Skeletal muscle satellite cell (primary cell): Measurements from ENCODE around the gene MPRIP.
"Not testable (repeated sequence)": the region's sequence is repeated elsewhere in the genome, so short reads cannot be mapped to it uniquely, and the experiment has no call there.

ENCODE experiments used
- H3K27me3 ChIP-seq: 2 replicates; pipeline ENCODE4 v1.7.0; 2013; ENCODE audit warnings: low read length; ENCODE audit not compliant: control insufficient read depth, insufficient read depth
- H3K36me3 ChIP-seq: 2 replicates; pipeline ENCODE4 v1.7.0; 2013; ENCODE audit warnings: mild to moderate bottlenecking, control low read depth, low read length; ENCODE audit not compliant: insufficient read depth
- H3K4me1 ChIP-seq: 2 replicates; pipeline ENCODE4 v1.7.0; 2013; ENCODE audit warnings: low read length; ENCODE audit not compliant: control insufficient read depth, insufficient read depth
- H3K4me2 ChIP-seq: 2 replicates; pipeline ENCODE4 v1.7.0; 2013; ENCODE audit warnings: mild to moderate bottlenecking, low read length
- H3K4me3 ChIP-seq: 2 replicates; pipeline ENCODE4 v1.7.0; 2013; ENCODE audit warnings: low read length
- H3K9ac ChIP-seq: 2 replicates; pipeline ENCODE4 v1.7.0; 2013; ENCODE audit warnings: mild to moderate bottlenecking, low read depth, low read length, moderate library complexity
- H3K9me3 ChIP-seq: replicated peaks from 2 replicates; pipeline ENCODE4 v1.7.0; 2013; ENCODE audit warnings: mild to moderate bottlenecking, control low read depth, low read length

MPRIP gene

GRCh38 chr17:17132746-17133145, 90.5 kb downstream of the MPRIP start:
- H3K36me3 ChIP-seq: peaks cover 92% of the 10 kb centered on the region
- H3K9me3 ChIP-seq: no peaks in the 10 kb centered on the region
- no peaks in the 10 kb centered on the region for H3K4me1 ChIP-seq
- no peaks in the 10 kb centered on the region for H3K27me3 ChIP-seq
- H3K9ac ChIP-seq: no peak overlapping the region
- no peak overlapping the region for H3K4me2 ChIP-seq
- H3K4me3 ChIP-seq: no peak overlapping the region

DNA sequence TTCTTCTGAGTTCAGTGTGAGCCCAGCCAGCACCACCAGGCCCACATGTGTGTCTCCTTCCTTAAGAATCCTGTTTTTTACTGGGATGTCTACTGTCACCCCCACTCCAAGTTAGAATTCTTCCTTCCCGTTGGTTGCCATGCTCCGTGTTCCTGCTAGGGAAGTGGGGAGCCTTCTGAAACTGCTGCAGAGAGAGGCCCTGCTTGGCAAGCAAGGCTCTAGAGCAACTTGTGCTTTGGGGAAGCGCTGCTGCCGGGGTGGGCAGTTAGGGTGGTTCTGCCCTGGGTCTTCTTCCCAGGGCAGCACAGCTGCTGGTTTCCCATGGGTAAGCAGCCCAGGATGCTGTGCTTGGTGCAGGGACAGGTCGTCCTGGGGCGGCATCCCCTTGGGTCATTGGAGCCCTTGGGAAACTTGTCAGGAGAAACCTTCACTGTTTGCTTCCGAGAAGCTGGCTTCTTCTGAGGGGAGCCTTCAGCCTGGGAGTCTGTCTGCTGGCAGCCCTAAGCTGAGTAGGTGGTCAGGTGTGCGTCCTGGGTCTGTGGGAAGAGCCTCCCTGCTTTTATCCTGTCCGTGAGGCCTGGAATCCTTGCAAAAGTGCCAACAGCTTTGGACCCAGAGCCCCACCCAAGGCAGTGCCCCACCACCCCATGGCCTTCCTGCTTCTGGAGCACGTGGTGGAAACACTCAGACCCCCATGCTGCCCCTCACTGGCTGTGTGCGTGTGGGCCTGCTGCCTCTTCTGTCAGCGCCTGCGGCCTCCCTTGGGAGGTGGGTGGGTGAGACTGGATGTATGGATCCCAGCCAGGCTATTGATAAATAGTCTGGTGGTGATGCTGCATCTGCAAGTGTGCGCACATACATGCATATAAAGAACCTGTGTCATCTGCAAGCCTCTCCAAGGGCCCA, 92.0 kb downstream of the MPRIP start:
- Histone ChIP-seq H3K9me3 (no peaks in the 10 kb centered on the region), H3K4me2 (no peak overlapping the region), H3K9ac (no peak overlapping the region), H3K4me1 (peaks cover 1% of the 10 kb centered on the region), H3K4me3 (no peak overlapping the region), H3K36me3 (peaks cover 90% of the 10 kb centered on the region), H3K27me3 (no peaks in the 10 kb centered on the region)

DNA sequence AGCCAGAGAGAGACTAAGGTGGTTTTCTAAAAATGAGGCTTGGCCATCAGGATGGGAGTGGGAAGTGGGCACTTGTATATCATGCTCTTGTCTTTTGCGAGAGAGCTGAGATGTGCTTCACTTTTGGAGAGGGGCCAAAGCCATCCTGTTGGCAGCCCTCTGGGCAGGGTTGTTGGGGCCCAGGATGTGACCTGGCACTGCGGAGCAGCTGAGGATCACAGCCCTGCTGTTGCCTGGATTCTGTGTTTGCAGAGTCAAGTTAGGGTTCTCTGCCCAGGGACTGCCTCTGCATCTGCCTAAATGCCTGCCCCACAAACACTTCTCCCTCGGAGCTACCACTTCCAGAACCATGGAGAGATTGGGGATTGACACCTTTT, 92.7 kb downstream of the MPRIP start:
- peaks cover 91% of the 10 kb centered on the region for H3K36me3 ChIP-seq
- no peak overlapping the region for H3K4me2 ChIP-seq
- H3K27me3 ChIP-seq: no peaks in the 10 kb centered on the region
- peaks cover 8% of the 10 kb centered on the region for H3K4me1 ChIP-seq
- H3K4me3 ChIP-seq: no peak overlapping the region
- no peak overlapping the region for H3K9ac ChIP-seq
- no peaks in the 10 kb centered on the region for H3K9me3 ChIP-seq

DNA sequence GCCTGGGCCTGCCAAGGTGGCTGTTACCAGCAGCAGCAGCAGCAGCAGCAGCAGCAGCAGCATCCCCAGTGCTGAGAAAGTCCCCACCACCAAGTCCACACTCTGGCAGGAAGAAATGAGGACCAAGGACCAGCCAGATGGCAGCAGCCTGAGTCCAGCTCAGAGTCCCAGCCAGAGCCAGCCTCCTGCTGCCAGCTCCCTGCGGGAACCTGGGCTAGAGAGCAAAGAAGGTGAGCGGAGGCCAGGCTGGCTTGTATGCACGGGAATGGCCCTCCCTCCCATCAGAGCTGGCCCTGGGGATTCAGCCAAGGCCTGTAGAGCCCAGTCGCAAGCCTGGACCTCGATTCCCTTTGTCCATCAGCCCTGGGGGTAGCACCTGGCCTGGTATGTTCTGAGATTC, 94.0 kb downstream of the MPRIP start:
- Histone ChIP-seq H3K36me3 (peaks cover 93% of the 10 kb centered on the region), H3K4me1 (peaks cover 20% of the 10 kb centered on the region)
- not testable (repeated sequence) for H3K9ac ChIP-seq, H3K4me3 ChIP-seq, H3K9me3 ChIP-seq, H3K27me3 ChIP-seq, H3K4me2 ChIP-seq

DNA sequence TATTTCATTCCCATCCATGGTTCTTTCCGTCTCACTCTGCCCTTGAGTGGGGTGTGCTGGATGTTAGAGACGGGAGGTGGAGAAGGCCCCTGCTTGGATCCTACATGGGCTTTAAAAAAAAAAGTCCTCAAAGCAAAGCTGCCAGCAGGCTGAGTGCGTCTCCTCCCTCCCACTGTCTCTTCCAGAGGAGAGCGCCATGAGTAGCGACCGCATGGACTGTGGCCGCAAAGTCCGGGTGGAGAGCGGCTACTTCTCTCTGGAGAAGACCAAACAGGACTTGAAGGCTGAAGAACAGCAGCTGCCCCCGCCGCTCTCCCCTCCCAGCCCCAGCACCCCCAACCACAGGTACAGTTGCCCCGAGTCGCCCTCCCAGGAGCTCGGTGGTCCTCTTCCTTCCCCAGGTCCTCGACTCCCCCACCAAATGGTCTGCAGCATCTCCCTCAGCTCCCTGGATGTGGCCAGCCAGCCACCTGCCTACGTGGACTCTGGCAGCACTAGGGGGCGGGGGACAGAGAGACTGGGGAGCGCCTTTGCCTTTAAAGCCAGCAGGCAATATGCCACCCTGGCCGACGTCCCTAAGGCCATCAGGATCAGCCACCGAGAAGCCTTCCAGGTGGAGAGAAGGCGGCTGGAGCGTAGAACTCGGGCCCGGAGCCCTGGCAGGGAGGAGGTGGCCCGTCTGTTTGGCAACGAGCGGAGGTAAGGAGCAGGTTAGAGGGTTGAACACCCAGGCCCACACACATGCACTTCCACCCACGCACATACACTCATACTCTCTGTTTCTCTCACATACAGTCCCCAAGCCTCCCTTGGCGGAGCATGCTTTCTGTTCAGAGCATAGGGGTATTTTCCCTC, 95.7 kb downstream of the MPRIP start:
- Histone ChIP-seq H3K4me2 (no peak overlapping the region), H3K4me3 (no peak overlapping the region), H3K36me3 (peaks cover 93% of the 10 kb centered on the region), H3K4me1 (peaks cover 20% of the 10 kb centered on the region), H3K9me3 (no peaks in the 10 kb centered on the region), H3K9ac (no peak overlapping the region), H3K27me3 (no peaks in the 10 kb centered on the region)

GRCh38 chr17:17139972-17140589, 97.8 kb downstream of the MPRIP start:
- no peaks in the 10 kb centered on the region for H3K9me3 ChIP-seq
- H3K4me3 ChIP-seq: no peak overlapping the region
- H3K36me3 ChIP-seq: peaks cover 92% of the 10 kb centered on the region
- H3K27me3 ChIP-seq: no peaks in the 10 kb centered on the region
- H3K4me2 ChIP-seq: no peak overlapping the region
- H3K4me1 ChIP-seq: peaks cover 20% of the 10 kb centered on the region
- H3K9ac ChIP-seq: no peak overlapping the region

DNA sequence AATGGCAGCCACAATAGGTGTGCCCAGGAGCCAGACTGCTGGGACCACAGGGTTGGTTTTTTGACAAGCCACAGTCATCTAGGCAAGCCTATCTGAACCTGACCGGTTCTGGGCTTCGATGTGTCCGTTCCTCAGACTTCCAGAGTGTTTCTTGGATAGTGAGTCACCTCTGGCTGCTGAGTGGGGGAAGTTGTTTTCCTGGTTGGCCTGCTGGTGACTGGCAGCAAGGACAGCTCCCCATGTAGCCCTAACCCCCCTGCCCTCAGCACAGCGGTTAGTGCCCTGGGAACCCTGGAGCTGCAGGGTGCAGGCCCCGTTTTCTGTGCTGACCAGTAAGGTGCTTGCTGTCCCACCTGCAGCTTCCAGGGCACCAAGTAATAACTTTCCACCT, 98.3 kb downstream of the MPRIP start:
- no peak overlapping the region for H3K4me2 ChIP-seq
- H3K4me1 ChIP-seq: peaks cover 20% of the 10 kb centered on the region
- no peaks in the 10 kb centered on the region for H3K27me3 ChIP-seq
- H3K9ac ChIP-seq: no peak overlapping the region
- no peak overlapping the region for H3K4me3 ChIP-seq
- no peaks in the 10 kb centered on the region for H3K9me3 ChIP-seq
- peaks cover 92% of the 10 kb centered on the region for H3K36me3 ChIP-seq

DNA sequence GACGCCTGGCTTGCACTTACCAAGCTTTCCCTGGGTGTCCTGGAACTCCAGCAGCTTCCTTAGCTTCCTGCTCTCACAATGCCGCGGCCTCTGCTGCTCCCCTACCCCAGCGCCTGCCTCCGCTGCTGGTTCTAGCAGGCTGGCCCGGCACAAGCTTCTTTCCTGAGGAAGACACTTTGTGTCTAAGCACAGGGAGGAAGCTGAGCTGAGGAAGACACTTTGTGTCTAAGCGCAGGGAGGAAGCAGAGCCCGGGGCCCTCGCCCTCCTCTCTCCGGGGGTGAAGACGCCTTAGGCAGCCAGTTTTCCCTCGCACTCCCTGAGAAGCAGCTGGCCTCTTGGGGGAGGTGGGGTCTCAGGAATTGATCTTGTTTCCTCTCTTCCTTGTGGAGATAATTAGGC, 99.0 kb downstream of the MPRIP start:
- H3K4me1 ChIP-seq: peaks cover 20% of the 10 kb centered on the region
- H3K9ac ChIP-seq: no peak overlapping the region
- no peak overlapping the region for H3K4me3 ChIP-seq
- no peaks in the 10 kb centered on the region for H3K27me3 ChIP-seq
- H3K36me3 ChIP-seq: peaks cover 92% of the 10 kb centered on the region
- H3K4me2 ChIP-seq: no peak overlapping the region
- no peaks in the 10 kb centered on the region for H3K9me3 ChIP-seq

GRCh38 chr17:17141860-17142552, 99.7 kb downstream of the MPRIP start:
- no peaks in the 10 kb centered on the region for H3K9me3 ChIP-seq
- no peak overlapping the region for H3K4me3 ChIP-seq
- peaks cover 20% of the 10 kb centered on the region for H3K4me1 ChIP-seq
- H3K9ac ChIP-seq: no peak overlapping the region
- H3K27me3 ChIP-seq: no peaks in the 10 kb centered on the region
- H3K4me2 ChIP-seq: no peak overlapping the region
- peaks cover 92% of the 10 kb centered on the region for H3K36me3 ChIP-seq

DNA sequence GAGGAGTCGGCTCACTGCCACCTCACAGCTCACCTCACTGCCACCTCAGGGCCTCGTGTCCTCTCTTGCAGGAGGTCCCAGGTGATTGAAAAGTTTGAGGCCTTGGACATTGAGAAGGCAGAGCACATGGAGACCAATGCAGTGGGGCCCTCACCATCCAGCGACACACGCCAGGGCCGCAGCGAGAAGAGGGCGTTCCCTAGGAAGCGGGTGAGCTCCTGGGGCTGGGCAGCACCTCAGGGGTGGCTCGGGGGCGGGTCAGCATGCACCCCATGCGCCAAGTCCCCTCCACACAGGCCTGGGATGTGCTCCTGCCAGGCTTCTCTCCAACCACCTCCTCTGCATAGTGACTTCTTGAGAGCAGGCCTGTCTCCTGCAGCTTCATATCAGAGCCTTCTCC, 100.3 kb downstream of the MPRIP start:
- Histone ChIP-seq H3K4me3 (no peak overlapping the region), H3K4me1 (peaks cover 20% of the 10 kb centered on the region), H3K36me3 (peaks cover 95% of the 10 kb centered on the region), H3K9me3 (no peaks in the 10 kb centered on the region), H3K4me2 (no peak overlapping the region), H3K9ac (no peak overlapping the region), H3K27me3 (no peaks in the 10 kb centered on the region)

DNA sequence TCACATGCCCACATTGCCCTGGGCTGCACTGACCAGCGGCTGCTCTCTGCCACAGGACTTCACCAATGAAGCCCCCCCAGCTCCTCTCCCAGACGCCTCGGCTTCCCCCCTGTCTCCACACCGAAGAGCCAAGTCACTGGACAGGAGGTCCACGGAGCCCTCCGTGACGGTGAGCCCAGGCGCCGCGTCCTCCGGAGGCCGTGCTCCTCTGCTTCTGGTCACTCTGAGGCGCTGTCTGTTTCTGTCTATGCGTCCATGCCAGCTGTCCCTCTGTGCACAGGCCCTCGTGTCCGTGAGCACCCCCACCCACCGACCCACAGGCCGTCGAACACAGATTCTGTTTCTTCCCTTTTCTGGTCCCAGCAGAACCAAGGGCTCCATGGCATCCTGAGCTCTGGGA, 101.2 kb downstream of the MPRIP start:
- Histone ChIP-seq H3K9ac (no peak overlapping the region), H3K4me3 (no peak overlapping the region), H3K4me1 (peaks cover 20% of the 10 kb centered on the region), H3K27me3 (no peaks in the 10 kb centered on the region), H3K9me3 (no peaks in the 10 kb centered on the region), H3K36me3 (peaks cover 97% of the 10 kb centered on the region), H3K4me2 (no peak overlapping the region)
